Naive B cell (primary cell): ENCODE results near the gene KIAA0586. TPM values are rescaled to one million over a fixed set of nuclear protein-coding genes. Genes with fewer than 3 reads are reported as not detected.

Source experiments
- ATAC-seq, 2 donors: fragments of 150-1000 bp; cut with Tn5 transposase; 2 replicates each; pipeline ENCODE4 v1.10.0; 2021; ENCODE audit warnings: low read depth in 2 of 2, mild to moderate bottlenecking in 2 of 2, moderate library complexity in 2 of 2
- DNase-seq: peaks from one replicate; pipeline ENCODE4 v3.0.0; 2022
- H3K27ac Mint-ChIP-seq, 6 donors: one replicate each; pipeline ENCODE4 v1.8.0; 2020 to 2022; ENCODE audit warnings: mild to moderate bottlenecking in 6 of 6, mixed read lengths in 6 of 6, moderate library complexity in 5 of 6, inconsistent platforms in 2 of 6
- H3K27me3 Mint-ChIP-seq, 3 donors: one replicate each; pipeline ENCODE4 v1.8.0; 2021 to 2022; ENCODE audit warnings: mixed read lengths in 3 of 3, mild to moderate bottlenecking in 1 of 3
- H3K36me3 Mint-ChIP-seq, 2 donors: one replicate each; pipeline ENCODE4 v1.8.0; 2020 to 2022; ENCODE audit warnings: mixed read lengths in 2 of 2, inconsistent platforms in 1 of 2, mild to moderate bottlenecking in 1 of 2
- H3K4me1 Mint-ChIP-seq, 3 donors: one replicate each; pipeline ENCODE4 v1.8.0; 2020 to 2022; ENCODE audit warnings: mixed read lengths in 3 of 3, inconsistent platforms in 1 of 3, mild to moderate bottlenecking in 1 of 3, moderate library complexity in 1 of 3
- H3K4me3 Mint-ChIP-seq, 8 donors: one replicate each; pipeline ENCODE4 v1.8.0; 2020 to 2022; ENCODE audit warnings: mild to moderate bottlenecking in 8 of 8, mixed read lengths in 8 of 8, moderate library complexity in 8 of 8, inconsistent platforms in 2 of 8
- H3K9me3 Mint-ChIP-seq, 7 donors: one replicate each; pipeline ENCODE4 v1.8.0; 2020 to 2022; ENCODE audit warnings: mixed read lengths in 7 of 7, mild to moderate bottlenecking in 5 of 7, inconsistent platforms in 2 of 7, moderate library complexity in 1 of 7
- polyA plus RNA-seq, 6 donors: library from polyadenylated mRNA; unstranded; fragments of 300-500 nt; fragmentation: Illumina TruSeq; gene quantifications; one replicate each; pipeline ENCODE4 v1.2.3, GENCODE V29; 2021; ENCODE audit warnings: low read depth in 6 of 6

Gene KIAA0586
- polyA plus RNA-seq, 6 donors from 2014 or later, result 8.3 to 26.1 (median 21.3) TPM

DNA sequence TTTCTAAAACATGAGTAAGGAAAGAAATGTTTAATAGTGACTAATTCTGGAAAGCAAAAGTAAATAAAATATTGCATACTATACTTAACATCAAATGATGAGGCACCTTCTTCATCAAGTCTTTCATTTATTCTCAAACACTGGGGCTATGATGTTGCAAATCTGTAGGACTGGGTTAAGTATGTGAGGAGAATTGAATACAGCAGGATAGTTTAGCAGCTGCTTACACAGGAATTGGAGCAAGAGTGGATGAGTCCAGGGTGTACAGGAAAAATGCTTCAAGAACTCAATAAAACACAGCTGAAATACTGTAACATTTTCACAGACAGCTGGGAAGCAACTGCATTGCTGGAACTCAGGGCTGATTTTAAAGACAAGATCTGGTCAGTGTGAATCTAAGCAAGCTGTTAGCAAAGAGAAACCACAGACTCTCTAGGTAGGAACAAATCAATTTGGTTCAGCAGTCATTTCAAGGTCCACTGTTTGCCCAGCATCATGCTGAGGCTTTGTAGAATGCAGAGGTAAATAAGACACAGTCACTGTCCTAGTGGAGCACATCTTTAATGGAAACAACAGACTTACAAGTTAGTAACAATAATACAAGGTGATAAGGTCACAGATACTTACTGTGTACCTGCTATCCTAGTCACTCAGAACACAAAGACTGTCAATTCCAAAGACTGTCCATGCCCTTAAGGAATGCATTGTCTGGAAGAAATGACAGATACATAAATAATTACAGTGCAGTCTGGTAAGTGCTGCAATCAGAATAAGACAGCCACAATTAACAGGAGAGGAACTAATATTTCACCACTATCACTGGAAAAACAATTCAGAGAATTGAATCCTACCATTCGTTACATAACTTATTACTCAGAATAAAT lies 113.5 kb downstream of the KIAA0586 start:
- Mint-ChIP-seq H3K36me3 (peaks cover 21 to 29% of the 10 kb centered on the region in 2 donors), H3K27me3 (no peaks in the 10 kb centered on the region), H3K9me3 (peaks cover 0 to 12% (median 4%) of the 10 kb centered on the region in 7 donors), H3K27ac (peak overlapping the region in 1 of 6 donors; percentile 17), H3K4me1 (no peaks in the 10 kb centered on the region), H3K4me3 (no peak overlapping the region)
- DNase-seq (no peak), ATAC-seq (no peak)

DNA sequence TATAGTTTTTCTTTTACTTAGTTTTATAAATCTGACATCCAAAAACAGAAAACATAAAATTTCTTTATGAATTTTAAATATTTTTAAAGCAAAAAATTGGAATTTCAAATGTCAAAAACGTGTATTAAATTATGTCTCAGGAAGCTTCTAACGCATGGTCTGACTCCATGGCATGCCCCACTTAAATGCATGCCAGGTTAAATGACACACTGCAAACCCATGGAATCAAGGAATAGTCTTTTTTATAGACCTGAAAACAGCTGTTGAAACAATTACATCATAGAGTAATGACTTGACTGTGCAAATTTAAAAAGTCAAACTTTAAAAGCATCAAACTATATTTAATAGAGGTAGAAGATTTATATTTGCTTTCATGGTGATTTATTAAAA lies 114.1 kb downstream of the KIAA0586 start:
- DNase-seq (no peak), ATAC-seq (no peak)
- Mint-ChIP-seq H3K27ac (no peak overlapping the region), H3K36me3 (peaks cover 21 to 25% of the 10 kb centered on the region in 2 donors), H3K4me3 (no peak overlapping the region), H3K9me3 (peaks cover 0 to 11% (median 4%) of the 10 kb centered on the region in 7 donors), H3K27me3 (no peaks in the 10 kb centered on the region), H3K4me1 (no peaks in the 10 kb centered on the region)

DNA sequence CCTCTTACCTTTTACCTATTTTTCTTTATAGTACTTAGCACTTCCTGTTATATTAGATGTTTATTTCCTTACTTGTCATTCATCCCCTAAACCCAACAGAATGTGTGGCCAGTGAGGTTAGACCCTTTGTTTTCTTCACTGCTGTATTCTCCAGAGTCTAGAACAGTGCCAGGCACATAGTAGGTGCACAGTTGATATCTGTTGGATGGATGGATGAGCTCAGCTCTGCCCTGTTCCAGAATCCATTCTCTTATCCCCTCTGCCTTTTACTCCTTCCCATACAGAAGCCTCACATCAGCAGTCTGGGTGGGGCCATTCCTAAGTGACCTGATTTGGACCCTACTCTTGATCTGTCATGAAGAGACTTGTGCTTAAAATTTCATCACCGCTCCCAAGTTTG lies 115.7 kb downstream of the KIAA0586 start:
- H3K27ac Mint-ChIP-seq, result no peak overlapping the region
- H3K27me3 Mint-ChIP-seq, result no peaks in the 10 kb centered on the region
- peaks cover 0 to 11% (median 4%) of the 10 kb centered on the region in 7 donors for H3K9me3 Mint-ChIP-seq
- DNase-seq (no peak), ATAC-seq (no peak)
- H3K4me3 Mint-ChIP-seq, result no peak overlapping the region
- no peaks in the 10 kb centered on the region for H3K4me1 Mint-ChIP-seq
- peaks cover 21% of the 10 kb centered on the region in 2 donors for H3K36me3 Mint-ChIP-seq

DNA sequence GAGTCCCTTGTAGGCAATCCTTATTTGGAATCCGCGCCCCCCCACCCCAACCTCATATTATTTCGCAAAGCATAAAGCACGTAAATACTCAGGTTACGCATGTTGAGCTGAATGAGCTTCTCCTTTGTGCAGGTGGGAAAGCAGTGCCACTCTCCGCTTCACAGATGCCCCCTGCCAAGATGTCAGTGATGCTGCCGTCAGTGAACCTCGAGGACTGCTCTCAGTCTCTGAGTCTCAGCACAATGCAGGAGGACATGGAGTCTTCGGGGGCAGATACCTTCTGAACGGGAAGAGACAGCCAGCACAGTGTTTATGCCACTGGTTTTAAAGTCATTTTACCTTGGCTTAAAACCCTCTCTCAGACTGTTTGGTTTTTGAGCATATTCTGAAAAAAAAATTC lies 120.1 kb downstream of the KIAA0586 start:
- Mint-ChIP-seq H3K27me3 (no peaks in the 10 kb centered on the region), H3K36me3 (peaks cover 21% of the 10 kb centered on the region in 2 donors), H3K9me3 (peaks cover 0 to 11% (median 4%) of the 10 kb centered on the region in 7 donors), H3K4me3 (no peak overlapping the region), H3K27ac (no peak overlapping the region), H3K4me1 (no peaks in the 10 kb centered on the region)
- ATAC-seq (no peak), DNase-seq (no peak)

DNA sequence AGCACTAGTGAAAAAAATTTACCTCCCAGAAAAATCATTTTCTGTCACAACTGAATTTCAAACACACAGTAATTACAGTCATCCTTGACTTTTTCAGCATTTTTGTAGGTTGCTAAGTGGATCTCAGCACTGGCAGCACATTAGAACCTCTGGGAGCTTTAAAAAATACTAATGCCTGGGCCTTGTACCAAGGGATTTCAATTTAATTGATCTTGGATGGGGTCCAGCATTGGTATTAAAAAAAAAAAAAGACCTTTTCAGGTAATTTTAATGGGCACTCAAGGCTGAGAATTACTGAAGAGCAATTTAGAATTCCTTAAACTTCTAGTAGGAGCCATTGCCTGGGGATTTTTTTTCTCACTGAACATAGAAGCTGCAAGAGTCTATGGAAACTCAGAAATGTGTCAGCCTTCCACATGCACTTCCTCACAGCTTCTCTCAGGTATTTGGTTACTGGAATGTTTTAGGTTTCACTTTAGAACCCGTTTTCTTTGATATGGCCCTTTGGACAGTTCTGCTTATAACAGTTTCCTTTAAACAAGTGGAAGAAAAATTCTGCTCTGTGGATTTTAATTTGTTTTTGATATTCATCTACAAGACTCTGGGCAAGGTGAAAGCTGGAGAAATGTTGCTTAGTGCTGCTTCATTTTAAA lies 121.7 kb downstream of the KIAA0586 start:
- no peak for ATAC-seq
- H3K9me3 Mint-ChIP-seq, result no peaks in the 10 kb centered on the region

DNA sequence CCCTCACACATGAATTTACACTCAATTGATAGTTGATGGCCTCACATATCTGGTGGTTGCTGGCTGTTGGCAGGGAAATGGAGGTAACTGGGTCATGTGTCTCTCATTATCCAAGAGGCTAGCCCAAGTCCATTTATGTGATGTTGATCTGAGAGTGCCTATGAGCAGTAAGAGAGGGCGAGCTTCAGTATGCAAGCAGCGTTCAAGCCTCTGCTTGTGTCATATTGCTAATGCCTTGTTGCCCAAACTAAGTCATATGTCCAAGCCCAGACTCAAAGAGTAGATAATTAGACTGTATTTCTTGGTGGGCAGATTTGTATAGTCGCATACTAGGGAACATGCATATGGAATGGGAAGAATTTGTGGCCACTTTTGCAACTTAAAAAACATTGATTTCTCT lies 126.4 kb downstream of the KIAA0586 start:
- H3K4me3 Mint-ChIP-seq, result no peak overlapping the region
- no peaks in the 10 kb centered on the region for H3K9me3 Mint-ChIP-seq
- H3K27ac Mint-ChIP-seq, result peak overlapping the region in 1 of 6 donors; percentile 55
- ATAC-seq (no peak), DNase-seq (no peak)
- H3K27me3 Mint-ChIP-seq, result no peaks in the 10 kb centered on the region
- no peaks in the 10 kb centered on the region for H3K36me3 Mint-ChIP-seq
- H3K4me1 Mint-ChIP-seq, result no peaks in the 10 kb centered on the region

More for the DNA sequence above, 121.7 kb downstream of the KIAA0586 start:
- H3K27me3 Mint-ChIP-seq, result no peaks in the 10 kb centered on the region
- no peaks in the 10 kb centered on the region for H3K4me1 Mint-ChIP-seq
- peaks cover 8 to 10% of the 10 kb centered on the region in 2 donors for H3K36me3 Mint-ChIP-seq
- DNase-seq, result no peak
- no peak overlapping the region for H3K27ac Mint-ChIP-seq
- H3K4me3 Mint-ChIP-seq, result no peak overlapping the region

DNA sequence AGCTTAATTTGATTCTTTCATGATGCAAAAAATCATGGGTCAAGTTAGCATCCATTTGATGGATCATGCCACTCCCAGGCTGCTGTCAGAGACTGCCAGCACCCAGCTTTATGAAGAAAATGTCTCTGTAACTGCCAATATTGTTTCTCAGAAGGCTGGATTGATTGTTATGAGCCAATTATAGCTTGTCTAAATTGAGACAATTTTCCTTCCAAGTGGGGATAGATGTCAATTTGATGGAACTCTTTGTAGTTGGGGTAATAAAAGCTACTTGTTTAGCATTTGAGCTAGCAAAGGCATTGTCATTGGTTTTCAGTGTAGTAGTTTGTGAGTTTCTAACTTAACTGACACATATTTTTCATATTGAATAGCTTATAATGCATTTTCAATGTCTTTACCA lies 128.1 kb downstream of the KIAA0586 start:
- no peak overlapping the region for H3K27ac Mint-ChIP-seq
- H3K36me3 Mint-ChIP-seq, result no peaks in the 10 kb centered on the region
- no peaks in the 10 kb centered on the region for H3K9me3 Mint-ChIP-seq
- no peaks in the 10 kb centered on the region for H3K4me1 Mint-ChIP-seq
- no peak for ATAC-seq
- DNase-seq, result no peak
- H3K27me3 Mint-ChIP-seq, result no peaks in the 10 kb centered on the region
- no peak overlapping the region for H3K4me3 Mint-ChIP-seq

DNA sequence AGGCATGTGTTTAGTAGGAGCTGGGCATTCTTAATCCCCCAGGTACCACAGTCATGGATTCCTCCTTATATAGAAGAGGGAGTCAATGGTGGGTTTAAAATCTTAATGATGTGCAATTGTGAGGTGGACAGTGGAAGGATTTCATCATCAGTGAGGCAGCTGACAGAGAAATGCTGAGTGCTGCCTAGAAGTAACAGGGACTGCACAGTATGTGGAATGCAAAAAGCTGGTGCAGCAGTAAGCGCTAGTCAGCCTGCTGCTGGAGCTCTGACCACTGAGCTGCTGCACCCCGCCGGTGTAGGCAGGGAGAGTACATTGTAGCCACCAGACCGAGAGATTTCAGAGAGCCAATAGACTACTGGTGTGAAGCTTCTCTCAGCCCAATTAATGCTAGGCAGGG lies 129.7 kb downstream of the KIAA0586 start:
- no peaks in the 10 kb centered on the region for H3K36me3 Mint-ChIP-seq
- no peak overlapping the region for H3K4me3 Mint-ChIP-seq
- H3K4me1 Mint-ChIP-seq, result no peaks in the 10 kb centered on the region
- H3K9me3 Mint-ChIP-seq, result no peaks in the 10 kb centered on the region
- no peak for ATAC-seq
- no peak overlapping the region for H3K27ac Mint-ChIP-seq
- DNase-seq, result no peak
- no peaks in the 10 kb centered on the region for H3K27me3 Mint-ChIP-seq

DNA sequence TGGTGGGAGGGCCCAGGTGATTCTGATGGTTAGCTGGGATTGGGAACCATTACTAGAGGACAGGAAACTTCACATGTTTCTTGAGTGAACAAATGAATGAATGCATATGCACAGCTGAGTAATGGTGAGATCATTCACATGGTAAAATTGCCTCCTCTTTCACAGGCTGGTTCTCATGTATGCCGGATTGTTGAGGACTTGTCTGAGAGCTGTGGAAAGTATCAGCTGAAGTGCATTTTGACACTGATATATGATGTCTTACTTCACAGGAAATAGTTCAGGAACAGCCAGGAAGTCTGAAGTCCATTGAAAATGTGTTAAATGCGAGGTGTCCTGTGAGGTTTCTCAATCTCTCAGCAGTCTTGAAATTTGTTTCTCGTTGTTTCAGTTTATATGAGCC lies 132.7 kb downstream of the KIAA0586 start:
- Mint-ChIP-seq H3K4me1 (no peaks in the 10 kb centered on the region), H3K27ac (no peak overlapping the region), H3K36me3 (no peaks in the 10 kb centered on the region), H3K27me3 (no peaks in the 10 kb centered on the region), H3K4me3 (no peak overlapping the region), H3K9me3 (no peaks in the 10 kb centered on the region)
- DNase-seq (no peak), ATAC-seq (no peak)

DNA sequence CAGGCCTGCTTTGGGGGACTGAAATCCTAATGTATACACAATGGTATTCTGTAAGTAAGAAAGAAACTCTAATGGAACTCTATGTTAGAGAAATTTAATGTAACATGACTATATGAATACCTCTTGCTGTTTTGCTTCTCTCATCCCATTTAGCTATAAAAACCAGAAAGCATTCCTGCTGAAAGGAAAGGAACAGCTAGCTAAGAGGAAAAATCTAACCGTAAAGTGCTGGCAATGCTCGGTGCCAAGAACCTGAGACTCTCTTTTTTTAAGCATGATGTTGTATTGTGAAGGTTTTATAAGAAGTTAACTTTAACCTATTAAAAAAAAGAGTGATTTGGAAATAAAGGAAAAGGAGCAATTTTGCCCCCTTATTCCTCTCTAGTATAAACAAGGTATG lies 134.6 kb downstream of the KIAA0586 start:
- no peak overlapping the region for H3K4me3 Mint-ChIP-seq
- no peak for DNase-seq
- ATAC-seq, result no peak
- no peaks in the 10 kb centered on the region for H3K27me3 Mint-ChIP-seq
- H3K4me1 Mint-ChIP-seq, result no peaks in the 10 kb centered on the region
- no peaks in the 10 kb centered on the region for H3K9me3 Mint-ChIP-seq
- H3K27ac Mint-ChIP-seq, result no peak overlapping the region
- no peaks in the 10 kb centered on the region for H3K36me3 Mint-ChIP-seq

DNA sequence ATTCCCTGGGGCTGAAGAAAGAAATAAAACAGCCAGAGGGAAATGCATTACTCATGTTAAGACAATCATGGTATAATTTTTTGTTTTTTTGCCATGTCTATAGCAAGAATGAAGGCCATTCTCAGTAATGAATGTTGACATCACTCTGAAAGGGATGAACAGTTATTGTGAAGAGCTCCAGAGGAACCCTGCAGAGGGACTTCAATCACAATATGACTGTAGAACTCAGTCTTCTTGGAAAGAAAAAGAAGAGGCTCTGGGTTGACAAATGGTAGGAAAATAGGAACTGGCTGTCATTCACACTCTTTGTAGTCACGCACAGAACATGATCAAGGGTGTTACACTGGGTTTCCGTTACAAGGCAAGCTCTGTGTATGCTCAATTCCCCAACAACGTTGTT lies 136.5 kb downstream of the KIAA0586 start:
- Mint-ChIP-seq H3K27ac (no peak overlapping the region), H3K27me3 (no peaks in the 10 kb centered on the region)

DNA sequence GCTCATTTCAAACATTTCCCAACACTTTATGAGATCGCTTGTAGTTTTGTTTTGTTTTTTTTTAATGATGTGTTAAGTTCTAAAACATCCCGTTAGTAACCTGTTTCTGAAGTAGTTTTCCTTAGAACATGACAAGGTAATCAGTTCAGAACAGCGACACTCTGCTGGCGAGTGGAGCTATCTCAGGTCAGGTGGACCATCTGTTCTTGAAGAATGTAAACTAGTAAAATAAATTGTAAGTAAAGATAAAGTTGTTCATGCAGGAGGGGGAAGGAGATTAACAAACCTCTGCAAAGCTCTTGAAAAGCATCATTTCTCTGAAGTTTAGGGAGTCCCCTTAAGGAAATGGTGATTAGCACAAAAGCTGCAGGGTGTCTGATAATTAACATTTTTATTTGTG lies 138.3 kb downstream of the KIAA0586 start:
- DNase-seq, result no peak
- H3K36me3 Mint-ChIP-seq, result no peaks in the 10 kb centered on the region
- no peak for ATAC-seq
- H3K4me3 Mint-ChIP-seq, result no peak overlapping the region
- H3K27me3 Mint-ChIP-seq, result no peaks in the 10 kb centered on the region
- H3K27ac Mint-ChIP-seq, result no peak overlapping the region
- H3K4me1 Mint-ChIP-seq, result peaks cover 0 to 13% (median 0%) of the 10 kb centered on the region in 3 donors
- no peaks in the 10 kb centered on the region for H3K9me3 Mint-ChIP-seq

More for the DNA sequence above, 136.5 kb downstream of the KIAA0586 start:
- H3K4me3 Mint-ChIP-seq, result no peak overlapping the region
- peaks cover 0 to under 1% (median 0%) of the 10 kb centered on the region in 3 donors for H3K4me1 Mint-ChIP-seq
- DNase-seq (no peak), ATAC-seq (no peak)
- H3K36me3 Mint-ChIP-seq, result no peaks in the 10 kb centered on the region
- no peaks in the 10 kb centered on the region for H3K9me3 Mint-ChIP-seq

DNA sequence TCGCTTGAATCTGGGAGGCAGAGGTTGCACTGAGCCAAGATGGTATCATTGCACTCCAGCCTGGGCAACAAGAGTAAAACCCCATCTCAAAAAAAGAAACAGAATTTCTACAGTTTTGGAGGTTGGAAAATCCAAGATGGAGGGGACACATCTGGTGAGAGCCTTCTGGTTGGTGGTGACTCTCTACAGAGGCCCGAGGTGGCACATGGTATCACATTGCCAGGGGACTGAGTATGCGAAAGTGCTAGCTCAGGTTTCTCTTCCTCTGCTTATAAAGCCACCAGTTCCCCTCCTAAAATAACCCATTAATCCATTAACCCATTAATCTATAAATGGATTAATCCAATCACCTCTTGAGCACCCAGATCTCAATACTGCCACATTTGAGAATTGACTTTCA lies 139.5 kb downstream of the KIAA0586 start:
- Mint-ChIP-seq H3K4me3 (no peak overlapping the region), H3K27me3 (no peaks in the 10 kb centered on the region), H3K36me3 (no peaks in the 10 kb centered on the region), H3K4me1 (peaks cover 0 to 13% (median 0%) of the 10 kb centered on the region in 3 donors), H3K9me3 (no peaks in the 10 kb centered on the region), H3K27ac (no peak overlapping the region)
- ATAC-seq (no peak), DNase-seq (no peak)

DNA sequence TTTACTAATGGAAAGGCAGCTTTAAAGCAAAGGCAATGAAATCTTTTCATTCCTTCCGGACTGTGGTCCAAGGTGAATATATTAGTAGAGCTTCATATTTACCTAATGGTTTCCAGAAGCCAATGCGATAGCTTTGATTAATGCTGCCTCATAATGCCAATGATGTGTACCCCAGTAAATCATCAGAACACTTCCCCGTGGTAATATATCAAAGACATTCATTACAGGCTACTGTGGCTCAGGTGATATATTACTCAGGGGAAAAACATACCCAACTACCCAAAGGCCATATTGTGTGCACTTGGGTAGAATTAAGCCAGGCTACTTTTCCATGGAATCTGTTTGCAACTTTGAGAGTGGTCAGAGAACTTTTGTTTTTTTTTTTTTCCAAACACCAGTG lies 140.8 kb downstream of the KIAA0586 start:
- Mint-ChIP-seq H3K36me3 (no peaks in the 10 kb centered on the region), H3K9me3 (no peaks in the 10 kb centered on the region), H3K4me1 (peaks cover 0 to 13% (median 0%) of the 10 kb centered on the region in 3 donors), H3K27ac (no peak overlapping the region), H3K27me3 (no peaks in the 10 kb centered on the region), H3K4me3 (no peak overlapping the region)
- ATAC-seq (no peak), DNase-seq (no peak)
